Measurements from ENCODE around the gene LRP1B.

The LRP1B gene

DNA sequence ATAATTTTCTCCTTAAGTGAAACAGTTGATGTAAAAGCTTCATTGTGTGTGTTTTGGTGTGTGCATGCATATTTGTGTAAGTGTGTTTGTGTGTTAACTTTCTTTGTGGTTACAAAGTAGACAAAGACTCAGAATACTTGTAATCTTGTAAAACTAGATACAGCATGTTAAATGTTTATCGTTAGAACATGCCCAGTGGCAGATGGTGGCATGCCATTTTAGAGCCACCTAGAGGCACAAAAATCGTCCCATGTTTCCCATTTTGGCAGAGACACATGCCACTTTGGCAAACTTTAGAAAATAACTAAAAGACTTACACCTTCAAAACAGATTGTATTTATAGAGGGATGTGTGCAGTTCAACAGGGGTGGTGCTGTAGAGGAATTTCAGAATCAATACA, 224.1 kb downstream of the LRP1B start:
- H3K4me1 ChIP-seq (ENCODE audit: control insufficient read depth, low read length): no peaks in the 10 kb centered on the region
- TF ChIP-seq, protein P1, sequence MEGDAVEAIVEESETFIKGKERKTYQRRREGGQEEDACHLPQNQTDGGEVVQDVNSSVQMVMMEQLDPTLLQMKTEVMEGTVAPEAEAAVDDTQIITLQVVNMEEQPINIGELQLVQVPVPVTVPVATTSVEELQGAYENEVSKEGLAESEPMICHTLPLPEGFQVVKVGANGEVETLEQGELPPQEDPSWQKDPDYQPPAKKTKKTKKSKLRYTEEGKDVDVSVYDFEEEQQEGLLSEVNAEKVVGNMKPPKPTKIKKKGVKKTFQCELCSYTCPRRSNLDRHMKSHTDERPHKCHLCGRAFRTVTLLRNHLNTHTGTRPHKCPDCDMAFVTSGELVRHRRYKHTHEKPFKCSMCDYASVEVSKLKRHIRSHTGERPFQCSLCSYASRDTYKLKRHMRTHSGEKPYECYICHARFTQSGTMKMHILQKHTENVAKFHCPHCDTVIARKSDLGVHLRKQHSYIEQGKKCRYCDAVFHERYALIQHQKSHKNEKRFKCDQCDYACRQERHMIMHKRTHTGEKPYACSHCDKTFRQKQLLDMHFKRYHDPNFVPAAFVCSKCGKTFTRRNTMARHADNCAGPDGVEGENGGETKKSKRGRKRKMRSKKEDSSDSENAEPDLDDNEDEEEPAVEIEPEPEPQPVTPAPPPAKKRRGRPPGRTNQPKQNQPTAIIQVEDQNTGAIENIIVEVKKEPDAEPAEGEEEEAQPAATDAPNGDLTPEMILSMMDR (IDR thresholded peaks at IDR 0.05; ENCODE audit: low read depth, low read length, poor library complexity, severe bottlenecking): no peak
- TF ChIP-seq EZH2phosphoT487 (IDR thresholded peaks at IDR 0.05; ENCODE audit: borderline replicate concordance, low read length): no peak
- H3K9me3 ChIP-seq (ENCODE audit: control insufficient read depth, insufficient read depth, low read length): no peaks in the 10 kb centered on the region
- H3K27ac ChIP-seq (ENCODE audit: low read depth, low read length): no peak overlapping the region
- H3K4me2 ChIP-seq (ENCODE audit: low read length): no peak overlapping the region
- H3K4me3 ChIP-seq (ENCODE audit: low read length): no peak overlapping the region
- no peaks in the 10 kb centered on the region for H3K27me3 ChIP-seq (ENCODE audit: control insufficient read depth, low read length)
- H4K20me1 ChIP-seq (ENCODE audit: control insufficient read depth, insufficient read depth, low read depth, low read length): no peaks in the 10 kb centered on the region
- no peaks in the 10 kb centered on the region for H3K79me2 ChIP-seq (ENCODE audit: control insufficient read depth, low read length)
- no peaks in the 10 kb centered on the region for H3K36me3 ChIP-seq (ENCODE audit: control insufficient read depth, low read length)
- H3F3A ChIP-seq (ENCODE audit: control insufficient read depth, insufficient read depth): no peaks in the 10 kb centered on the region
- no peaks in the 10 kb centered on the region for H3K9me2 ChIP-seq (replicated peaks; ENCODE audit: control insufficient read depth, low read length)

DNA sequence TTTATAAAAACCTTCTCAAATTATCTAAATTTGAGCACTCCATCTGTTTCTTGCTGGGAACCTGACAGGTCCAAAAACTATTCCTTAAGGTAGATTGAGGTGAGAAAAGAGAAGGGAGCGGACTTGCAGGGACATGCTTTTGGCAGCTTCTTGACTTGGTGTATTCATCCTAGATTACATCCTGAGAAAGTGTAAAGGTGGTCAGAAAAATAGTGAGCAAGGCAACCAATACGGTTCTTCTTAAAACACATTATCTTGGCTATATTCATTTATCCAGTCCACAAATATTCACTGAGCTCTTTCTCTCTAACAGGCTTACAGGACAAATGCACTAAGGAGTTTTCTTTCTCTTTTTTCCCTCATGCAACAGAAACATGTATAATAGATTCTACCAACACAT, 230.0 kb downstream of the LRP1B start:
- H3K79me2 ChIP-seq (ENCODE audit: control insufficient read depth, low read length): no peaks in the 10 kb centered on the region
- H3K9me2 ChIP-seq (replicated peaks; ENCODE audit: control insufficient read depth, low read length): no peaks in the 10 kb centered on the region
- no peak overlapping the region for H3K4me2 ChIP-seq (ENCODE audit: low read length)
- TF ChIP-seq, protein P1 (IDR thresholded peaks at IDR 0.05; ENCODE audit: low read depth, low read length, poor library complexity, severe bottlenecking): no peak
- no peak for TF ChIP-seq EZH2phosphoT487 (IDR thresholded peaks at IDR 0.05; ENCODE audit: borderline replicate concordance, low read length)
- no peaks in the 10 kb centered on the region for H3K27me3 ChIP-seq (ENCODE audit: control insufficient read depth, low read length)
- no peaks in the 10 kb centered on the region for H3F3A ChIP-seq (ENCODE audit: control insufficient read depth, insufficient read depth)
- H3K9me3 ChIP-seq (ENCODE audit: control insufficient read depth, insufficient read depth, low read length): no peaks in the 10 kb centered on the region
- no peak overlapping the region for H3K4me3 ChIP-seq (ENCODE audit: low read length)
- H4K20me1 ChIP-seq (ENCODE audit: control insufficient read depth, insufficient read depth, low read depth, low read length): no peaks in the 10 kb centered on the region
- no peaks in the 10 kb centered on the region for H3K4me1 ChIP-seq (ENCODE audit: control insufficient read depth, low read length)
- H3K36me3 ChIP-seq (ENCODE audit: control insufficient read depth, low read length): no peaks in the 10 kb centered on the region
- H3K27ac ChIP-seq (ENCODE audit: low read depth, low read length): no peak overlapping the region

DNA sequence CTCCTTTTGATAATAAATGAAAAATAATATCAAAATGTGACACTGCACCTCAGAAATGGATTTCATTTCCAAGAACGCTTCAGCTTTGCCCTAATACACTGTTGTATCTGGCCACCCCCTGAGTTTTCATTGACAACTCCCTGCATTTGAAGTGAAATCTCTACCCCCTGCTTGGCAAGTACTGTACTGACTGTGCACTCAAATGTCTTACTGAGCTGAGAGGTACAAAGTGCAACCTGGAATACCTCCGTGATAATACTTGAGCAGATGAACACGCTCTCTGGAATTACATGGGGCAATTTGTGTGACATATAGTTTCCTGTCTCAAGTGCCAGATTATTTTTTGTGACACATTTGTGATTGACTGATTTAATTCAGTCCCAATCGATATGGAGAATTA, 231.1 kb downstream of the LRP1B start:
- no peaks in the 10 kb centered on the region for H3K9me3 ChIP-seq (ENCODE audit: control insufficient read depth, insufficient read depth, low read length)
- H3K4me1 ChIP-seq (ENCODE audit: control insufficient read depth, low read length): no peaks in the 10 kb centered on the region
- no peaks in the 10 kb centered on the region for H3F3A ChIP-seq (ENCODE audit: control insufficient read depth, insufficient read depth)
- no peaks in the 10 kb centered on the region for H3K36me3 ChIP-seq (ENCODE audit: control insufficient read depth, low read length)
- H3K79me2 ChIP-seq (ENCODE audit: control insufficient read depth, low read length): no peaks in the 10 kb centered on the region
- H3K4me3 ChIP-seq (ENCODE audit: low read length): no peak overlapping the region
- no peaks in the 10 kb centered on the region for H4K20me1 ChIP-seq (ENCODE audit: control insufficient read depth, insufficient read depth, low read depth, low read length)
- no peaks in the 10 kb centered on the region for H3K27me3 ChIP-seq (ENCODE audit: control insufficient read depth, low read length)
- H3K27ac ChIP-seq (ENCODE audit: low read depth, low read length): no peak overlapping the region
- no peaks in the 10 kb centered on the region for H3K9me2 ChIP-seq (replicated peaks; ENCODE audit: control insufficient read depth, low read length)
- no peak overlapping the region for H3K4me2 ChIP-seq (ENCODE audit: low read length)
- no peak for TF ChIP-seq EZH2phosphoT487 (IDR thresholded peaks at IDR 0.05; ENCODE audit: borderline replicate concordance, low read length)
- TF ChIP-seq, protein P1 (IDR thresholded peaks at IDR 0.05; ENCODE audit: low read depth, low read length, poor library complexity, severe bottlenecking): no peak

DNA sequence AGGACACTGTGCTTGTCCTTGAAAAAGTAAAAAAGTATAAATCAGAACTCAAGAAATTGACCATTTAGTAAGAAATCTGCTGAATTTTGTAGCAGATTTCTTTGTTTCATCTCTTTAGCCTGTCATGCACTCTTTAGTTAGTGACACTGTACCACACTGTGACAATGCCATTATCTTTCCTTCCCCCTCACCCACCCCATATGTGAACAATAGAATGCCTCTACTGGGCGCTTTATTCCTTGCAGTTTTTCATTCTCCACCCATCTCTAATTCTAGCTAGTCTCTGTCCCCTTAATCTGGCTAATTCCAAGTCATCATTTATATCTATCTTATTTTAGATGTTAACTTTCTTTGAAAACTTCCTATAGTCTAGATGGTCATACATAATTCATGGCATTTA, 241.0 kb downstream of the LRP1B start:
- Histone ChIP-seq H3K9me2 (replicated peaks; ENCODE audit: control insufficient read depth, low read length) (no peaks in the 10 kb centered on the region), H3K79me2 (ENCODE audit: control insufficient read depth, low read length) (no peaks in the 10 kb centered on the region), H4K20me1 (ENCODE audit: control insufficient read depth, insufficient read depth, low read depth, low read length) (no peaks in the 10 kb centered on the region), H3K36me3 (ENCODE audit: control insufficient read depth, low read length) (no peaks in the 10 kb centered on the region), H3K27ac (ENCODE audit: low read depth, low read length) (no peak overlapping the region), H3F3A (ENCODE audit: control insufficient read depth, insufficient read depth) (no peaks in the 10 kb centered on the region), H3K9me3 (ENCODE audit: control insufficient read depth, insufficient read depth, low read length) (no peaks in the 10 kb centered on the region), H3K4me3 (ENCODE audit: low read length) (no peak overlapping the region), H3K27me3 (ENCODE audit: control insufficient read depth, low read length) (no peaks in the 10 kb centered on the region), H3K4me1 (ENCODE audit: control insufficient read depth, low read length) (no peaks in the 10 kb centered on the region), H3K4me2 (ENCODE audit: low read length) (no peak overlapping the region)
- TF ChIP-seq EZH2phosphoT487 (IDR thresholded peaks at IDR 0.05; ENCODE audit: borderline replicate concordance, low read length): no peak
- TF ChIP-seq, protein P1 (IDR thresholded peaks at IDR 0.05; ENCODE audit: low read depth, low read length, poor library complexity, severe bottlenecking): no peak
